DMS53 (cell line): ENCODE data around the gene MYBPH.
A peak's percentile ranks its signal among the peaks of the same experiment; 100 is the strongest.

Experiments used
- DNase-seq: peaks from one replicate; lab custom pipeline; 2025; lab: John Stamatoyannopoulos, UW

MYBPH gene

GRCh38 chr1:203166192-203166940, 9.3 kb downstream of the MYBPH start:
- peak; percentile 70 for DNase-seq

DNA sequence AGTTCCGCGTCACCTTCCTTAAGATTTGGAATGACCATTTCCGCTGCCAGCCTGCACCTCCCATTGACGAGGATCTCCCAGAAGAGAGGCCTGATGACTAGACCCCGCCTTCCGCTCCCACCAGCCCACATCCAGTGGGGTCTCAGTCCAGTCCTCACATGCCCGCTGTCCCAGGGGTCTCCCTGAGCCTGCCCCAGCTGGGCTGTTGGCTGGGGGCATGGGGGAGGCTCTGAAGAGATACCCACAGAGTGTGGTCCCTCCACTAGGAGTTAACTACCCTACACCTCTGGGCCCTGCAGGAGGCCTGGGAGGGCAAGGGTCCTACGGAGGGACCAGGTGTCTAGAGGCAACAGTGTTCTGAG, 9.8 kb downstream of the MYBPH start:
- DNase-seq = no peak

DNA sequence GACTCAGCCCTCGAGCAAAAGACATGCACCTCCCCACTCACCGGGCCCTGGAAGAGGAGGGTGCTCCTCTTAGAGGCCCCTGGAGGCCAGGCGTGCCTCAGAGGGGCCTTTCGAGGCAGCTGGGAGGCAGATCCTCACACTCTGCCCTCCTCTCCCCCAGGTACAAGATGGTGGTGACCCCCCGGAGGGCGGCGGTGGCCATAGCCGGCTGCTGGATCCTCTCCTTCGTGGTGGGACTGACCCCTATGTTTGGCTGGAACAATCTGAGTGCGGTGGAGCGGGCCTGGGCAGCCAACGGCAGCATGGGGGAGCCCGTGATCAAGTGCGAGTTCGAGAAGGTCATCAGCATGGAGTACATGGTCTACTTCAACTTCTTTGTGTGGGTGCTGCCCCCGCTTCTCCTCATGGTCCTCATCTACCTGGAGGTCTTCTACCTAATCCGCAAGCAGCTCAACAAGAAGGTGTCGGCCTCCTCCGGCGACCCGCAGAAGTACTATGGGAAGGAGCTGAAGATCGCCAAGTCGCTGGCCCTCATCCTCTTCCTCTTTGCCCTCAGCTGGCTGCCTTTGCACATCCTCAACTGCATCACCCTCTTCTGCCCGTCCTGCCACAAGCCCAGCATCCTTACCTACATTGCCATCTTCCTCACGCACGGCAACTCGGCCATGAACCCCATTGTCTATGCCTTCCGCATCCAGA, 10.4 kb downstream of the MYBPH start:
- DNase-seq = no peak

GRCh38 chr1:203163891-203164635, 11.6 kb downstream of the MYBPH start:
- no peak for DNase-seq

DNA sequence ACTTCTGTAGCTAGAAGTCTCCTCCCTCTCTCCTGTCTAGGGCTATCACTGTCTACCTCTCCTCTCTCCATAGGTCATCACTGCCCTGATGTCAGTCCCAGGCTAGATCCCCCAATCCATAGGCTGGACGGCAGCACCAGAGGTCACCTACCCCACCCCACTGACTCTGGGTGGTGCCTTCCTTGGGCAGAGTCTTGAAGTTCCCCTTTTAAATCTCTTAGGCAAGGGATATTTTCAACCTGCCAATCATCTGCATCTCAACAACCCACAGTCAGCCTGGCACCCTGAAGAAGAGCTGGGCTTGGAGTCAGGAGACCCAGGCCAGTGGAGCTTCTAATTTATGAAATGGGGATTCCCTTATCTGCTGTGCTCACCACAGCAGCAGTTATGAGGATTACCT, 13.2 kb downstream of the MYBPH start:
- no peak for DNase-seq

GRCh38 chr1:203161703-203162102, 13.9 kb downstream of the MYBPH start:
- no peak for DNase-seq

- DNase-seq = no peak
Observed at GRCh38 chr1:203161175-203161574, 14.5 kb downstream of the MYBPH start.

- DNase-seq = no peak
Observed at GRCh38 chr1:203159844-203160243, 15.8 kb downstream of the MYBPH start.

DNA sequence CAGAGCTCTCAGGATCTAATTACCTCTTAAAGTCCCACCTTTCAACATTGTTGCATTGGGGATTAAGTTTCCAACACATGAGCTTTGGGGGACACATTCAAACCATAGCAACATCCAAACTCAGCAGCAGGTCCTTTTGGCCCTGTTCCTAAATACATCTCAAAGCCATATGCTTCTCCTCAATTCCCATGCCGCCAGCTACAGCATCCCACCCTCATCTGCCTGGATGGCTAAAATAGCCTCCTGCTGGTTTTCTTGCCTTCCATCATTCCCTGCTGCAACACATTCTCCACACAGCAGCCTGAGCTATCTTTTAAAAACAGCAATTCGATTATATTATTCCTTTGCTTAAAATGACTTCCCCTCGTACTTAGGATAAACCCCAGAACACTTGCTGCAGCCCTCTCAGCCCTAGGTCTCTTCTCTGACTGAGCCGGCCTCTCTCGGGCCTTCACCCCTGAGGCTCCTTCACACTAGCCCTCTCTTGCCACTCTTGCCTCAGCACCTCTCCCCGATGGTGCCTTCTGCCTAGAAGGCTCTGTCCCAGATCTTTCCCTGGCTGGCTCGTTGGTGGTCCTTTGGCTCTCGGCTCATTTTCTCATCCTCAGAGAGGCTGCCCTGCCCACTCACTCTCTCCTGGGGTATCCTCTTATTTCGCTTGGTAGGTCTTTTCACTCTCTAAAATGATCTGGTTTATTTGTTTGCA, 16.5 kb downstream of the MYBPH start:
- no peak for DNase-seq

- DNase-seq = no peak
Observed at GRCh38 chr1:203158423-203158822, 17.2 kb downstream of the MYBPH start.

- no peak for DNase-seq
Observed at GRCh38 chr1:203156280-203156679, 19.3 kb downstream of the MYBPH start.

DNA sequence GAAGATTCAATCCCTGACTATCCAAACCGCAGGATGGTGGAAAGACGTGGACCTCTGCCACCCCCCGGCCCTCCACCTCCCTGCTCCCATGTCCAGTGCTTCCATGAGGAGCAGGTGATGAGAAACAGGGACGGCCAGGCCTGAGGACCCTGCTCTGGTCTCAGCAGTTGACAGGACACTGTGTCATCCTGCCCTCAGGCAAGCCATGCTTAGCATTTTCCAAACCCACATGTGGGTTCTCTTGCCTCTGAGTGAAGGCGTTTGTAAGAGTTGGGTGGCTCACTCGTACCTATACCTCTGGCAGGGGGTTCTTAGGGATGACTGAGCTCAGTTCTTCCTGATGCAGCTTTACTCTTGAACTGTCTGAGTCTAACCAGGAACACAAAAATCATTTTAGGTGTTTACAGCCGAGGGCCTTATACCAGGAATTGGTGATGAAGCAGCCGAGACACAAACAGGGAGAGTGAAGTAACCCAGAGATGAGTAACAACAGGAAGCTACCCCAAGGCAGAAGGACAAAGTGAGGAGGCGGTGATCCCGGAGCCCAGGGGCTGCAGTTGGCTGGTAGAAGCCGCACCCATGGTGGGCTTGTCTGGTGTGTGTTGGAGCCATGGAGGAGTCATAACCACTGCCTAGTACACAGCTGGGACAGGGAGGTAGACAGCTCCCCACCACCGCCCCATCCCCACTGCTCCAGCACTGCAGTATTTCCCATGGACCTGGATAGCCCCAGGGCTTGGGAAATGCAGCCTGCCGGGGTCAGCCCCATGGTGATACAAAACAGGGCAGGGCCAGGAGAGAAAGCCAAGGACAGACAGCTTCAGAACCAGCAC, 21.4 kb downstream of the MYBPH start:
- DNase-seq = no peak

- no peak for DNase-seq
Observed at GRCh38 chr1:203153051-203153988, 22.3 kb downstream of the MYBPH start.

GRCh38 chr1:203152158-203153034, 23.2 kb downstream of the MYBPH start:
- peak; percentile 74 for DNase-seq

DNA sequence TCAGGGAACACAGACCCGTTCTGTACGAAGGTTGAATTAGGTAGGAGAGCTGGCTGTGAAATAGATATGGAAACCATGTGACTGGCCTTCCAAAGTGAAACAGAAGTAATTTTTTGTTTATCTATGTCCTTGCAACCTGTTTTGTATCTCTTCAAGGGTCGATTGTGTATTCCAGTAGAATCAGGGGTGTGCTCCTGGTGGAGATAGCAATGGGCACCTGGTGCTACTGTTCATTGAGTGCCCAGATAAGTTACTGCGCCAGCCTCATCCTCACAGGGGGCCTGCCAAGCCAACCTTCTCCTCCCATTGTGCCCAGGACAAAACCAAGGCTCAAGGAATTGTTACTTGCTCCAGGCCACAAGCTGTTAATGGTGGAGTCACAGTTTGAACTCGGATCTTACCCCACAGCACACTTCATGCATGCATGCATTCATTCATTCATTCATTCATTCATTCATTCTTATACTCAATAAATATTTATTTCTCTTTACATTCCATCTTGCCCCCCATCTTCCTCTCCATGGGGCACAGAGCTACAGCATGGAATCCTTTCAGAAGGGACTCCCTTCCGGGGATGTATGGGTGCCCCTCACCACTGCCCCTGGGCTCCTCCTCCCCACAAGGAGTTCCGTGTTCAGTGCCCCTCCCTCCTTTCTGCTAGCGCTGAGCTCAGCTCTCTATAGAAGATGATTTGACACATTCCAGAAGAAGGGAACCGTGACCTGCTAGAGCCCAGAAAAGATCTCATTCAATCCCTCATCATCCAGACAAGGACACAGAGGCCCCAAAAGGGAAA, 24.1 kb downstream of the MYBPH start:
- DNase-seq = peak; percentile 33

DNA sequence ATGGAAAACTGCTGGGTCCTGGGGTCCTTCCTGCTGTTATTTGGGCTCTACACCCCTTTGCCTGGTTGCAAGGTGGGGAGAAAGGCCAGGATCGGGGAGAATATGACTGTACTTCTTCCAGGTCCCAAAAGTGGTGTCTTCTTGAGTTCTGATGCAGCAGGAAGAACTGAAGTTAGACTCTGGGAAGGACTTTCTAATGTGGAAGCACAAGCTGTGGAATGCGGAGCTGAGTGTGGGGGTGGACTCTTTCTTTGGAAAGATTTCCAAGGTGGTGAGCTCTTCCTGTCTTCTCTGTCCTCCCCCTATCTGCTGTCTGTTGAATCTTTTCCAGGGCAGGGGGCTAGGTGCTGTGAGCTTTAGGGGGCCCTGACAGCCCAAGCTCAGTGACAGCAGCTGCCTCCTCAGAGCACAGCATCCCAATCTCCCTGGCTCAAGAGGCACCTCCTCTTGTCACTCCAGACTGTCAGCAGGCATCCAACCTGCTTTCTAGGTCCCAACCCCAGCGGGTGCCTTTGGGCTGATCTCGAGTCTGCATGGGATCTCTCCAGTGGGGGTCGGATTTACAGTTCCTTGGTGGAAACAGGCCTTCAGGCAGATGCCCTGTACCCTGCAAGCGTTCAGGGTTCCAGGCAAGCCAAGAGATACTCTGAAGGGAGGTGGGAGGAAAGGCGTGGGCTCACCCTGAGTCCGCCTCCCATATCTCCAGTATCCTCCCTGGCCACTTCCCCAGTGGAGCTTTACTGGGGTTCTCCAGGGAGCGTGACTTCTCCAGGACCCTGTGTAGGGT, 24.9 kb downstream of the MYBPH start:
- DNase-seq = no peak

DNA sequence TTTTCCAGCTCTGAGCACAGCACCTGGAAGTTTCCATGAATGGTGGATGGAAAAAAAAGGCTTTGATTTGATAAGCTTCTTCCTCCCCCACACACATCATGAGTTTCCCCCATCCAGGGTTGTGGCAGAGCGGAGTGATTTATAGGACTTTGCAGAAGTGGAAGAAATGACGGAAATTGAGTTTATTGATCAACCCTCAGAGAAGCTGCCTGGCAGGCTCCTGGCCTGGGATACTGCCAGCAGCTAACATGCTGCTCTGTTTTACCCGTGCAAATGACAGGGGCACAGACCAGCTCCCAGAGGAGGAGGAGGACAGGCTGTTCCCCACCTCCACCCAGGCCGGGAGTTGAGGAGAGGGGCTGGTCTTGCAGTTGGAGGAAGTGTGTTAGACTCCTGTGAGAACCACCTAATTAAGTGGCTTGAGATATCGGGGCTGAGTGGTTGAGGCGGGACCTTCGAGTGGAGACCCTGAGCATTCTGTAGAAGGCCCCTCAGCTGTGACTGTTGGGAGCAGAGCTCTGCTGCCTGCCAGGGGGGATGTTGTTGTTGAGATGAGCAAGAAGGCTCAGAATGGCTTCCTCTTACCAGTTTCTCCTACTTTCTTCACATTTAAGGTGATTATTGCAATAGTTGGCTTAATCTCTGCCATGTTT, 26.3 kb downstream of the MYBPH start:
- DNase-seq = no peak
